Measurements from ENCODE around the gene UGT1A9.
"Not testable (repeated sequence)": the region's sequence is repeated elsewhere in the genome, so short reads cannot be mapped to it uniquely, and the experiment has no call there.

Gene UGT1A9

DNA sequence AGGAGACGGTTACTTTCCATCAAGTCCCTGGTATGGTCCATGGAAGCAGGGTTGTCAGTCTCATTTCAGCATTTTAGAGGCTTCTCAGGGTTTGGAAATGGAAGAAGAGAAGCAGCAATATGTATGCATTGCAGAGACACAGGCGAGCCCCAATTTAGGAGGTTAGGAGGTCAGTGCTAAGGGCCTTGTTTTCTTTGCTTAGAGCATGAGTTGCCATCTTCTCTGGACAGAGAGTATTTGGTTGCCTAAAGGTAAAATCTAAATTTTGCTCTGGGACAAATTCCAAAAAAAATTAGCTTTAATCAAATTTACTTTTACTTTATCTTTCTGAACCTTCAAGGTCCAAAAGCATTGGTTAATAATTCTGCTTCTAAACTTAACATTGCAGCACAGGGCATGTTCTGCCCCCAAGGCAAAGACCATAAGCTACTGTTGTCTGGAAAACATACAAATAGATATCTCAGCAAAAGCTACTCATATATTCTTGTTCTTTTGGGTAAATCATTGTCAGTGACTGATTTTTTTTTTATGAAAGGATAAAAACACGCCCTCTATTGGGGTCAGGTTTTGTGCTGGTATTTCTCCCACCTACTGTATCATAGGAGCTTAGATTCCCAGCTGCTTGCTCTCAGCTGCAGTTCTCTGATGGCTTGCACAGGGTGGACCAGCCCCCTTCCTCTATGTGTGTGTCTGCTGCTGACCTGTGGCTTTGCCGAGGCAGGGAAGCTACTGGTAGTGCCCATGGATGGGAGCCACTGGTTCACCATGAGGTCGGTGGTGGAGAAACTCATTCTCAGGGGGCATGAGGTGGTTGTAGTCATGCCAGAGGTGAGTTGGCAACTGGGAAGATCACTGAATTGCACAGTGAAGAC lies at the start of gene UGT1A9:
Gene UGT1A9 (plus strand): TSS at position 609 of the 872 bp plus-strand sequence. CDS start 37 bp downstream, at position 646.
- no peak for DNase-seq (ENCODE audit: low read depth)
- H3K4me3 ChIP-seq (ENCODE audit: low read length) = no peak within 1 kb of the TSS
- TF ChIP-seq, protein P1, sequence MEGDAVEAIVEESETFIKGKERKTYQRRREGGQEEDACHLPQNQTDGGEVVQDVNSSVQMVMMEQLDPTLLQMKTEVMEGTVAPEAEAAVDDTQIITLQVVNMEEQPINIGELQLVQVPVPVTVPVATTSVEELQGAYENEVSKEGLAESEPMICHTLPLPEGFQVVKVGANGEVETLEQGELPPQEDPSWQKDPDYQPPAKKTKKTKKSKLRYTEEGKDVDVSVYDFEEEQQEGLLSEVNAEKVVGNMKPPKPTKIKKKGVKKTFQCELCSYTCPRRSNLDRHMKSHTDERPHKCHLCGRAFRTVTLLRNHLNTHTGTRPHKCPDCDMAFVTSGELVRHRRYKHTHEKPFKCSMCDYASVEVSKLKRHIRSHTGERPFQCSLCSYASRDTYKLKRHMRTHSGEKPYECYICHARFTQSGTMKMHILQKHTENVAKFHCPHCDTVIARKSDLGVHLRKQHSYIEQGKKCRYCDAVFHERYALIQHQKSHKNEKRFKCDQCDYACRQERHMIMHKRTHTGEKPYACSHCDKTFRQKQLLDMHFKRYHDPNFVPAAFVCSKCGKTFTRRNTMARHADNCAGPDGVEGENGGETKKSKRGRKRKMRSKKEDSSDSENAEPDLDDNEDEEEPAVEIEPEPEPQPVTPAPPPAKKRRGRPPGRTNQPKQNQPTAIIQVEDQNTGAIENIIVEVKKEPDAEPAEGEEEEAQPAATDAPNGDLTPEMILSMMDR (conservative IDR thresholded peaks at IDR 0.05; ENCODE audit: low read depth, low read length) = no peak

DNA sequence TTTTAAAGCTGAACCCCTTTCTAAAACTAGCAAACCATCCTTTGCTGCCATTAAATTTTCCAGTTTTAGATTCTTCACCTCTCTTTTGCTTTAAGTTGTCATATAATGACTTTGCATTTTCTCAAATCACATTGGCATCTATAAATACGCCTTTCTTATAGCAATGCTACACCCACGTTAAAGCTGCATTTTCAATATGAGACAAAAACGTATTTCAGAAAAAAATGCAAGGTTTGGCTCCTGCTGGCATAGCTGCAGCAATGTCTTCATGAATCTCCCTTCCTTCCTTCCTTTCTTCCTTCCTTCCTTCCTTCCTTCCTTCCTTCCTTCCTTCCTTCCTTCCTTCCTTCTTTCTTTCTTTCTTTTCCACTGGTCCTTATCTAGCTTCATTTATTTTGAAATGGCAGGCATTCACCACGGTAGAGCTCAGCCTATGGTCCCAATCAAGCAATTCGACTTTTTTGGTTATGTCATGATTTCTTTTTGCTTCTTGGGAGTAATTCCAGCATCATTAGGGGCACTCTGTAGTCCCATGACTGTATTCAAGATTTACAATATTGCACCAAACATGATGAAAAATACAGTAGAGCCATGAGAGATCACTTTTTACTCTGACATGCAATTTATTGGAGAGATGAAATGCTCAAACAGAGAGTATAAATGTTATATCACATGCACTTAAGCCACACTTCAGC lies 44.2 kb upstream of the UGT1A9 start:
- H3K4me3 ChIP-seq (ENCODE audit: low read length) = no peak overlapping the region
- TF ChIP-seq, protein P1 (conservative IDR thresholded peaks at IDR 0.05; ENCODE audit: low read depth, low read length) = no peak
- DNase-seq (ENCODE audit: low read depth) = no peak

DNA sequence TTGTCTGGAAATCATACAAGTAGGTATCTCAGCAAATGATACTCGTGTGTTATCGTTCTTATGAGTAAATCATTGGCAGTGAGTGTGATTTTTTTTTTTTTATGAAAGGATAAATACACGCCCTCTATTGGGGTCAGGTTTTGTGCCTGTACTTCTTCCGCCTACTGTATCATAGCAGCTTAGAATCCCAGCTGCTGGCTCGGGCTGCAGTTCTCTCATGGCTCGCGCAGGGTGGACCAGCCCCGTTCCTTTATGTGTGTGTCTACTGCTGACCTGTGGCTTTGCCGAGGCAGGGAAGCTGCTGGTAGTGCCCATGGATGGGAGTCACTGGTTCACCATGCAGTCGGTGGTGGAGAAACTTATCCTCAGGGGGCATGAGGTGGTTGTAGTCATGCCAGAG lies 35.4 kb upstream of the UGT1A9 start, which contains the start of gene UGT1A10:
Gene UGT1A10 (plus strand): TSS at position 143 of the 400 bp plus-strand sequence. CDS start 75 bp downstream, at position 218.
- not testable (repeated sequence) for DNase-seq (ENCODE audit: low read depth); H3K4me3 ChIP-seq (ENCODE audit: low read length)

DNA sequence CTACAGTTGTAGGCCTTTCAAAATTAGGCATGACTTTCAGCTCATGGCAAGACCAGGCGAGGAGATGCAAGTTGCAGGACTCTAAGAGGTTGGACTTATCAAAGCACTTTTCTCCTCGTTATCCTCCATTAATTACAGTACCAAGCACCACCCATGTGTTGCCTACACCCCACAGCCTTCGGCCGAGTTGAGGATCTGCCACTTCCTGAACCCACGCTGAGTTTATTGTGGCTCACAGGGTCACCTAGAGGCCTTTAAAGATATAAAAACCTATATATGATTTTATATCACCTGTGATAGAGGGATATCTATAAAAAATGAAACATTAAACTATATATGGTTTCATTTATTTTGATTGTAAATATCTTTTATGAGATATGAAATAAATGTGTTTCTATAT lies 32.9 kb upstream of the UGT1A9 start:
- TF ChIP-seq, protein P1 (conservative IDR thresholded peaks at IDR 0.05; ENCODE audit: low read depth, low read length) = no peak
- DNase-seq (ENCODE audit: low read depth) = no peak
- H3K4me3 ChIP-seq (ENCODE audit: low read length) = no peak overlapping the region

DNA sequence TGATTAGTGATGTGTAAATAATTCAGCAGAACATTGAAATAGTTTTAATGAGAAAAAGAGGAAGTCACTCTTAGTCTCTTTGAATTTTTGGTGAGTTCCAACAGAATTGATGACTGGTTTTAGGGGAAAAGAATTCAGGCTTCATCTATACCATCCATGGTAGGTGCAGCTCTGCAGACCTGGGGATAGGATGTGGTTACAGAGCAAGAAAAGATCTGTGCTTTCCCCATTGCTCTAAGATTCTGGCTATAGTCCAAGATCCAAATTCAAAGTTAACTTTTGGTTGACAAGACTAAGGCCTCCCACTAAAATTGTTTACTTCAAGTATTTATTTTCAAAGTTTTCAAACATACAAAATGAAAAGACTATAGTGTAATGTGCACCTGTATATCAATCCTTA lies 31.8 kb upstream of the UGT1A9 start:
- DNase-seq (ENCODE audit: low read depth) = no peak
- no peak overlapping the region for H3K4me3 ChIP-seq (ENCODE audit: low read length)
- TF ChIP-seq, protein P1 (conservative IDR thresholded peaks at IDR 0.05; ENCODE audit: low read depth, low read length) = no peak

GRCh38 chr2:233643128-233643527 lies 28.6 kb upstream of the UGT1A9 start:
- TF ChIP-seq, protein P1 (conservative IDR thresholded peaks at IDR 0.05; ENCODE audit: low read depth, low read length) = no peak
- DNase-seq (ENCODE audit: low read depth) = no peak
- no peak overlapping the region for H3K4me3 ChIP-seq (ENCODE audit: low read length)

GRCh38 chr2:233646033-233646432 lies 25.7 kb upstream of the UGT1A9 start:
- not testable (repeated sequence) for DNase-seq (ENCODE audit: low read depth); H3K4me3 ChIP-seq (ENCODE audit: low read length)

DNA sequence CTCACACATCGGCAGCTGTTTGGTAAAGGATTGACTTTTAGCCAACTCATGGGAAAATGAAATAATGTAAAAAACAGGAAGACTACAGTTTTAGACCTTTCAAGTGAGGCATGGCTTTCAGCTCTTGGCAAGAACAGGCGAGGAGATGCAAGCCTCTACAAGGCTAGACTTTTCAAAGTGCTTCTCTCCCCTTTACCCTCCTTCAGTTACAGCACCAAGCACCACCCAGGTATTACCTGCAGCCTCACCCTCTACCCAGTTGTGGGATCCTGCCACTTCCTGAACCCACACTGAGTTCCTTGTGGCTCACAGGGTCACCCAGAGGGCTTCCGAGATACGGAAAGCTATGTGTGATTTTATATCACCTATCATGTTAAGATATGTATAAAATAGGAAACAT lies 20.7 kb upstream of the UGT1A9 start:
- DNase-seq (ENCODE audit: low read depth) = no peak
- TF ChIP-seq, protein P1 (conservative IDR thresholded peaks at IDR 0.05; ENCODE audit: low read depth, low read length) = no peak
- H3K4me3 ChIP-seq (ENCODE audit: low read length) = no peak overlapping the region
